K562 (cell line): ENCODE data around the gene DCAF12. TPM values are rescaled to one million over a fixed set of nuclear protein-coding genes. Genes with fewer than 3 reads are reported as not detected.

Experiments
- ATAC-seq: fragments of 200-7000 bp; cut with Tn5 transposase; 3 replicates; pipeline ENCODE4 v1.9.1; 2020; ENCODE audit warnings: moderate library complexity
- BruUV-seq: library from RNA; stranded (reverse); fragments of 400-500 nt; replicated peaks from 2 replicates; lab custom pipeline; 2021; lab: Mats Ljungman, UMichigan
- CTCF ChIA-PET: fragments of 300-600 bp; formaldehyde crosslinking; extraction: SDS; loops from one replicate; lab custom pipeline; 2021; ENCODE audit warnings: low intra/inter-chr PET ratio; lab: Yijun Ruan, JAX
- POLR2A ChIA-PET: fragments of 300-600, 350-650 bp; sonication (Branson Sonifier 250); formaldehyde crosslinking; extraction: SDS; loops from one replicate; lab custom pipeline; 2021; ENCODE audit warnings: antibody characterized with exemption, inconsistent platforms; lab: Yijun Ruan, JAX
- DNase-seq, 4 experiments: peaks; one replicate each; pipeline versions ENCODE4 v3.0.0 to v3.0.0-alpha.2; 2011 to 2018; ENCODE audit warnings: low spot score in 3 of 4, mixed read lengths in 3 of 4; ENCODE audit errors: extremely low read depth in 1 of 4
- FAIRE-seq: peaks from 2 replicates; lab custom pipeline; 2011; peaks lifted over from hg19 to GRCh38; lab: Jason Lieb, UNC
- H2AFZ ChIP-seq: 2 replicates; pipeline ENCODE4 v1.6.0; 2011; ENCODE audit warnings: low read depth, low read length, control low read depth, inconsistent platforms
- H3K27ac ChIP-seq: fragments of 200-600 bp; 3 replicates; pipeline ENCODE4 v1.8.0; 2011; ENCODE audit warnings: low read depth, mild to moderate bottlenecking, control low read depth, inconsistent platforms, low read length, moderate library complexity, mixed read lengths; ENCODE audit errors: extremely low read depth
- H3K27me3 ChIP-seq, 2 experiments: fragments of 300-600 bp in 1 of 2; 2 replicates in 1 of 2; 3 replicates in 1 of 2; pipeline versions ENCODE4 v1.6.0 to v1.8.0; 2011; ENCODE audit warnings: inconsistent platforms in 2 of 2, low read length in 2 of 2, mild to moderate bottlenecking in 1 of 2, mixed read lengths in 1 of 2, moderate library complexity in 1 of 2; ENCODE audit not compliant: control insufficient read depth in 2 of 2, insufficient read depth in 2 of 2
- H3K36me3 ChIP-seq: fragments of 300-600 bp; 3 replicates; pipeline ENCODE4 v1.8.0; 2011; ENCODE audit warnings: mild to moderate bottlenecking, low read length, inconsistent platforms; ENCODE audit not compliant: control insufficient read depth, insufficient read depth
- H3K4me1 ChIP-seq, 2 experiments: fragments of 200-600 bp in 1 of 2; replicated peaks in 1 of 2; 2 replicates in 1 of 2; 3 replicates in 1 of 2; pipeline versions ENCODE4 v1.5.1 to v1.8.0; 2011; ENCODE audit warnings: inconsistent platforms in 2 of 2, low read length in 2 of 2, mild to moderate bottlenecking in 1 of 2, mixed read lengths in 1 of 2, moderate library complexity in 1 of 2; ENCODE audit not compliant: control insufficient read depth in 2 of 2, insufficient read depth in 2 of 2
- H3K4me2 ChIP-seq: 2 replicates; pipeline ENCODE4 v1.6.1; 2011; ENCODE audit warnings: low read length, control low read depth, inconsistent platforms, mixed read lengths; ENCODE audit not compliant: insufficient read depth
- H3K4me3 ChIP-seq: fragments of 200-600 bp; sonication (generic), shearing (Covaris generic); 2 replicates; pipeline ENCODE4 v1.5.1; 2016; ENCODE audit warnings: control low read depth, inconsistent platforms
- H3K79me2 ChIP-seq: fragments of 200-600 bp; 3 replicates; pipeline ENCODE4 v1.8.0; 2011; ENCODE audit warnings: low read length, inconsistent platforms; ENCODE audit not compliant: control insufficient read depth, insufficient read depth
- H3K9ac ChIP-seq, 2 experiments: 2 replicates each; pipeline versions ENCODE4 v1.6.0 to v1.6.1; 2011; ENCODE audit warnings: low read depth in 2 of 2, low read length in 2 of 2, control low read depth in 1 of 2, inconsistent platforms in 1 of 2, mild to moderate bottlenecking in 1 of 2, mixed read lengths in 1 of 2; ENCODE audit not compliant: insufficient read depth in 1 of 2
- H3K9me1 ChIP-seq: one replicate; pipeline ENCODE4 v1.6.0; 2011; ENCODE audit warnings: inconsistent platforms, mild to moderate bottlenecking, low read length, moderate library complexity; ENCODE audit not compliant: control insufficient read depth, insufficient read depth
- H3K9me3 ChIP-seq: replicated peaks from 2 replicates; pipeline ENCODE4 v1.5.1; 2011; ENCODE audit warnings: low read depth, low read length, inconsistent platforms; ENCODE audit not compliant: control insufficient read depth, insufficient read depth
- H4K20me1 ChIP-seq: replicated peaks from 2 replicates; pipeline ENCODE4 v1.6.1; 2011; ENCODE audit warnings: low read length, inconsistent platforms, mixed read lengths; ENCODE audit not compliant: control insufficient read depth, insufficient read depth
- BRD9 ChIP-seq: fragments of 450-650 bp; IDR thresholded peaks from 2 replicates; pipeline ENCODE4 v1.6.1; 2018; ENCODE audit warnings: low read depth; ENCODE audit not compliant: partially characterized antibody
- SPI1 ChIP-seq: IDR thresholded peaks from 2 replicates; pipeline ENCODE4 v1.6.1; 2011; ENCODE audit warnings: low read depth, low read length, control low read depth, borderline replicate concordance
- TFAP4 ChIP-seq: sonication (generic); formaldehyde crosslinking; IDR thresholded peaks from 2 replicates; pipeline ENCODE4 v1.8.0; 2022; ENCODE audit warnings: missing genetic modification reagents, mild to moderate bottlenecking, moderate library complexity, borderline replicate concordance
- ZNF592 ChIP-seq: fragments of 450-650 bp; IDR thresholded peaks from 2 replicates; pipeline ENCODE4 v1.6.1; 2017; ENCODE audit warnings: antibody characterized with exemption, mild to moderate bottlenecking
- ZNF830 ChIP-seq: fragments of 250-450 bp; sonication (Bioruptor Pico); IDR thresholded peaks from 2 replicates; pipeline ENCODE4 v1.5.0; 2021; ENCODE audit warnings: mild to moderate bottlenecking
- WGBS: fragments of 100-300 bp; shearing (Covaris generic); methylation state at CpG from one replicate; pipeline ENCODE4 v1.1.6; 2016; ENCODE audit warnings: low coverage, mixed read lengths; ENCODE audit not compliant: insufficient coverage; ENCODE audit errors: missing lambda C conversion rate; 5-methylcytosine and 5-hydroxymethylcytosine counted together
- in situ Hi-C: fragments of 300-500 bp; cut with MboI; formaldehyde crosslinking; loops from 4 replicates; pipeline ENCODE4 v1.15.0; 2018; ENCODE audit warnings: inconsistent platforms, mixed read lengths
- intact Hi-C: fragments of 100-400 bp; cut with micrococcal nuclease; formaldehyde crosslinking; loops from 2 replicates; pipeline ENCODE4 v1.14.2; 2022
- polyA plus RNA-seq, 8 experiments: library from polyadenylated mRNA; depleted of rRNA in 4 of 8; stranded (reverse) in 5 of 8; unstranded in 3 of 8; fragments of >200 nt; fragmentation: Nextera tagmentation in 2 of 8; fragmentation: Illumina TruSeq in 1 of 8; extraction: Ambion mirVana in 2 of 8; extraction: Trizol in 1 of 8; gene quantifications; 2 replicates each; pipeline versions ENCODE4 v1.2.1 to v1.2.3, GENCODE V29; 2011 to 2014; ENCODE audit warnings: inconsistent platforms in 1 of 8, missing spikeins in 1 of 8
- total RNA-seq, 7 experiments: library from RNA; depleted of rRNA in 6 of 7; stranded (reverse); fragments of >200 nt in 6 of 7; fragmentation: Illumina TruSeq in 2 of 7; extraction: Trizol in 2 of 7; gene quantifications; 2 replicates each; pipeline versions ENCODE4 v1.2.1 to v1.2.3, GENCODE V29; 2011 to 2021; ENCODE audit warnings: low replicate concordance in 1 of 7

DCAF12 gene
- total and polyA plus RNA-seq, 9 of the 15 experiments (the other 6 are each of a cell fraction or from before 2014, with no cell fraction given): 10.9 to 59.6 (median 30.8) TPM

- no TSS peak for BruUV-seq
- peak; percentile 51 for FAIRE-seq
- Histone ChIP-seq H3K9ac (peak overlapping the region in 1 of 2 experiments; percentile 97; a peak in 2 of 4 replicates), H3K27ac (peak overlapping the region; percentile 98), H3K9me1 (peaks cover 6% of the 10 kb centered on the region), H3K9me3 (no peaks in the 10 kb centered on the region), H3K4me2 (peak overlapping the region; percentile 98), H3K4me3 (peak overlapping the region; percentile 88; the same call in 1 of the 2 replicates), H3K36me3 (peaks cover 55% of the 10 kb centered on the region), H3K79me2 (peaks cover 77% of the 10 kb centered on the region), H2AFZ (no peak overlapping the region), H4K20me1 (no peaks in the 10 kb centered on the region), H3K27me3 (no peaks in the 10 kb centered on the region), H3K4me1 (peaks cover 20 to 25% of the 10 kb centered on the region in 2 experiments)
- intact Hi-C loops: loop anchor here (10.0 kb wide), 1 partner anchor 131 kb away; no protein-coding TSS in a partner anchor
- CTCF ChIA-PET: interaction anchor here (0.6 kb wide), 1 partner anchor 86 kb away, joined by 8 read pairs; no protein-coding TSS in a partner anchor
- TF ChIP-seq BRD9 (no peak), SPI1 (0 out of 2 replicates have a peak, but pooled peaks have one; percentile 1), ZNF830 (CRISPR knock-in tag) (no peak), ZNF592 (0 out of 2 replicates have a peak, but pooled peaks have one; percentile 18), TFAP4 (CRISPR knock-in tag) (no peak)
- WGBS: 29% methylated on average over 4 of the region's 6 CpGs
- POLR2A ChIA-PET: interaction anchor here (2.3 kb wide), 1 partner anchor 55 kb away, joined by 6 read pairs; the partner anchor contains the start of gene UBAP1
- ATAC-seq: no peak
- in situ Hi-C loops: no loop called here
- DNase-seq: peak in 1 of 4 experiments; percentile 18
Observed at GRCh38 chr9:34123682-34124081, 2.8 kb downstream of the DCAF12 start.
